Dendritic cell treated with granulocyte-macrophage colony-stimulating factor and Interleukin-4, amounts not matched to agents 40 ng/mL and 50 ng/mL, for 4 days (primary cell): Measurements from ENCODE around the gene KCNJ3.
"Not testable (repeated sequence)": the region's sequence is repeated elsewhere in the genome, so short reads cannot be mapped to it uniquely, and the experiment has no call there.

Experiments
- H3K27ac Mint-ChIP-seq: one replicate; pipeline ENCODE4 v1.8.0; 2022; ENCODE audit warnings: mild to moderate bottlenecking, mixed read lengths
- H3K27me3 Mint-ChIP-seq: one replicate; pipeline ENCODE4 v1.8.0; 2022; ENCODE audit warnings: mild to moderate bottlenecking, mixed read lengths
- H3K36me3 Mint-ChIP-seq: one replicate; pipeline ENCODE4 v1.8.0; 2022; ENCODE audit warnings: low read depth, mixed read lengths
- H3K4me1 Mint-ChIP-seq: one replicate; pipeline ENCODE4 v1.8.0; 2022; ENCODE audit warnings: low read depth, mixed read lengths
- H3K4me3 Mint-ChIP-seq: one replicate; pipeline ENCODE4 v1.8.0; 2022; ENCODE audit warnings: mild to moderate bottlenecking, moderate library complexity, mixed read lengths
- H3K9me3 Mint-ChIP-seq: one replicate; pipeline ENCODE4 v1.8.0; 2022; ENCODE audit warnings: mixed read lengths
- intact Hi-C: fragments of 100-400 bp; cut with micrococcal nuclease; formaldehyde crosslinking; loops from one replicate; pipeline ENCODE4 v1.15.0; 2022

The KCNJ3 gene

DNA sequence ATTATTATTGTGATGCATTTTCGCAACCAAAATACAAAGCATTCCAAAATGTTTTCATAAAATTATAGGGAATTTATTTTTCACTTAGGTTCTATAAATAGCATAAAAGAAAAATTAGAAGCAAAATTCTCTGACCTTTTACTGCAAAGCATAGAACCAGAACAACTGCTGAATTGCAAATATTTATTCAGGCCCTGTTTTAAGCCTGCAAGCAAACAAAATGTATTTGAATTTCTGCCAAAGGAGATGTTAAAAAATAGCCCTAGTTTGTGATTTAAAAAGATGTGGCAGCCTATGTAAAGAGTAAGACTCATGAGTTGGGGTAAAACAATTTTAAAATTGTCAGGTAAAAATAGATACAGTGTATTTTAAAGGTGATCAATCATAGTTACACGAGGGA is 138.1 kb downstream of the KCNJ3 start:
- intact Hi-C loops, result no loop called here
- H3K27ac Mint-ChIP-seq, result no peak overlapping the region
- H3K4me1 Mint-ChIP-seq, result no peaks in the 10 kb centered on the region
- H3K27me3 Mint-ChIP-seq, result no peaks in the 10 kb centered on the region
- H3K9me3 Mint-ChIP-seq, result peaks cover 10% of the 10 kb centered on the region
- no peaks in the 10 kb centered on the region for H3K36me3 Mint-ChIP-seq
- no peak overlapping the region for H3K4me3 Mint-ChIP-seq

DNA sequence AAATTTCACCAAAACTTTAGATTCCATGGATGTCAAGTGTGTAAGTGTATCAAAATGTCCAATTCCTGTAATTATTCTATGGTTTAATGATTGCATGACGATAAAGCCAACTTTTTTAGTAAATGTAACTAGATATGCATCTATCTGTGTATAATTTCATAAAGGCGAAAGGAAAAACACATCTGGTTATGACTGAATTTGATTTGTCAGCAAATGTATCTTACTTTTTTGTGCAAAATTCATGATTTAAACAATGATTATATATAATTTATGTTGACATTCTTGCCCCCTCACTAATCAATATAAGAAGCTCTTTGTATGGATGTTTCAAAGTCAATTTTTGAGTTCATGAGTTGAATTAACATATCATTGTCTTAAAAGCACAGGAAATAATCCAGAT is 138.5 kb downstream of the KCNJ3 start:
- intact Hi-C loops, result no loop called here
- no peak overlapping the region for H3K27ac Mint-ChIP-seq
- no peaks in the 10 kb centered on the region for H3K4me1 Mint-ChIP-seq
- H3K9me3 Mint-ChIP-seq, result peaks cover 14% of the 10 kb centered on the region
- no peak overlapping the region for H3K4me3 Mint-ChIP-seq
- H3K36me3 Mint-ChIP-seq, result no peaks in the 10 kb centered on the region
- H3K27me3 Mint-ChIP-seq, result no peaks in the 10 kb centered on the region

DNA sequence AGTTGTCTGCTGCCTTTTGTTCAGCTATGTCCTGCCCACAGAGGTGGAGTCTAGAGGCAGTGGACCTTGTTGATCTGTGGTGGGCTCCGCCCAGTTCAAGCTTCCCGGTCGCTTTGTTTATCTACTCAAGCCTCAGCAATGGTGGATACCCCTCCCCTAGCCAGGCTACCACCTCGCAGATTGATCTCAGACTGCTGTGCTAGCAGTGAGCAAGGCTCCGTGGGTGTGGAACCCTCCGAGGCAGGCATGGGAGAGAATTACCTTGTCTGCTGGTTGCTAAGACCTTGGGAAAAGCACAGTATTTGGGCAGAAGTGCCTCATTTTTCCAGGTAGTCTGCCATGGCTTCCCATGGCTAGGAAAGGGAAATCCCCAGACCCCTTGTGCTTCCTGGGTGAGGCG is 146.0 kb downstream of the KCNJ3 start:
- intact Hi-C loops, result no loop called here
- H3K36me3 Mint-ChIP-seq, result no peaks in the 10 kb centered on the region
- H3K27ac Mint-ChIP-seq, result no peak overlapping the region
- H3K4me1 Mint-ChIP-seq, result no peaks in the 10 kb centered on the region
- H3K9me3 Mint-ChIP-seq, result peaks cover 33% of the 10 kb centered on the region
- no peaks in the 10 kb centered on the region for H3K27me3 Mint-ChIP-seq
- no peak overlapping the region for H3K4me3 Mint-ChIP-seq

DNA sequence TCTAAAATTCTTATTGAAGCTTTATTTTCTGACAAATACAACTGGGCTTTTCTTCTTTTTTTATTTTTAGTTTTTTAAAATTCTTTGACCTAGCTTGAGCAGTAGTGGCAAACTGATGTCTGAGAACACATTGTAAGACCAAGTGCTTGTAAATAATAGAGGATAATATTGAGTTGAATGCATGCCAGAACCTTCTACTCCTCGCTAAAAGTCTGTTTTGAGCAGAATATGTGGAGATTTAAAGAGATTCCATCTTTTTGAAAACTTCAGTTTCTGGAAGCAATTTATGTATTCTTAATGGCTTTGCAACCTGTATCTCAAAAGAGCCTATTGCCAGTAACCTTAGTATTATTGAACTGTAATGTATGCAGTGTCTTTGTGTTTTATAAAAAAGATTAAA is 148.3 kb downstream of the KCNJ3 start:
- H3K4me1 Mint-ChIP-seq, result no peaks in the 10 kb centered on the region
- no peaks in the 10 kb centered on the region for H3K36me3 Mint-ChIP-seq
- H3K4me3 Mint-ChIP-seq, result no peak overlapping the region
- no peak overlapping the region for H3K27ac Mint-ChIP-seq
- peaks cover 22% of the 10 kb centered on the region for H3K9me3 Mint-ChIP-seq
- intact Hi-C loops, result no loop called here
- H3K27me3 Mint-ChIP-seq, result no peaks in the 10 kb centered on the region

DNA sequence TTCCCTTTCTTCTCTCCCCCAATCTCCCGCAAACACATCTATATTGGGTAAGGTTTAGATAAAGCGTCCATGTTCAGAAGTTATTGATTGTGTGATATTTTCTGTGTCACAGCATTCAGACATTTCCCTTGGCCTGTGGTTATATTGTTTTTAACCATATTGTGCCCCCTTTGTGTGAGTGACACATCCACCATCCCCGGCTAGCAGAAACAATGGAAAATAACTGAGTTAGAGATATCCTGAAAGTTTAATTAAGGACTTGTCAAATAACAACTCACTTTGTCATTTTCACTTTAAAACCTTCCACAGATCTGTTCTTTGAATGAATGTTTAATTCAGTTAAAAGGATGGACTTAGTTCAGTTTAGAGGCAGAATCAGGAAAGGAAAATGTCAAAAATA is 151.0 kb downstream of the KCNJ3 start:
- Mint-ChIP-seq H3K4me1 (no peaks in the 10 kb centered on the region), H3K36me3 (no peaks in the 10 kb centered on the region), H3K9me3 (no peaks in the 10 kb centered on the region), H3K27me3 (no peaks in the 10 kb centered on the region), H3K4me3 (no peak overlapping the region), H3K27ac (no peak overlapping the region)
- intact Hi-C loops, result no loop called here

DNA sequence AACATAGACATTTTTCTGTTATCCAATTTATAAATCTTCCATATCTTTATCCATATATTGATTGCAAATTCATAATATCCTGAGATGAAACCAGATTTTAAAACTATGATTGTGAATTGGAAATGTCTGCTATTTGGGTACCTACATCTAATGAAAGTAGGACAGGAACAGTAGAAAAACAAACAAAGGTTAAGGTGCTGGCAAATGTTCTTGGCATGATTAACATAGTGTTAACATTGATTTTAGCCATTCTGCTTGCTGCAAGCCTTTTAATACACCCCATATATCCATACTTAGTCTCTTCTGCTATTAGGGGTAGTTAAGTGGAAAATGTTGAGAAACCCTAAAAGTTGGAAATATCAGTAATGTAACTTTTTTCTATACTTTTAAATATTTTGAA is 152.0 kb downstream of the KCNJ3 start:
- intact Hi-C loops, result no loop called here
- Mint-ChIP-seq H3K27ac (no peak overlapping the region), H3K27me3 (no peaks in the 10 kb centered on the region), H3K9me3 (no peaks in the 10 kb centered on the region), H3K4me3 (no peak overlapping the region), H3K36me3 (no peaks in the 10 kb centered on the region), H3K4me1 (no peaks in the 10 kb centered on the region)

DNA sequence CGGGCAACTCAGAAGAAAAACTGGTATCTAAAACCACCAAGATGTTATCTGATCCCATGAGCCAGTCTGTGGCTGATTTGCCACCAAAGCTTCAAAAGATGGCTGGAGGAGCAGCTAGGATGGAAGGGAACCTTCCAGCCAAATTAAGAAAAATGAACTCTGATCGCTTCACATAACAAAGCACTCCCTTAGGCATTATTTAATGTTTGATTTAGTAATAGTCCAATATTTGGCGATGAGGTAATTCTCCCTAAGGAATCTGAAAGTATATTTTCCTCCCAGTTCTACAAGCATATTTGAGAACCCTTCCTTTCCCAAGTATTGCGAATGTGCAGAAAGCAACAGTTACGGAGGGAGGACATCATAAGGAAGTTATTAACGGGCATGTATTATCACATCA is 156.6 kb downstream of the KCNJ3 start:
- intact Hi-C loops, result no loop called here
- no peaks in the 10 kb centered on the region for H3K36me3 Mint-ChIP-seq
- no peak overlapping the region for H3K27ac Mint-ChIP-seq
- H3K9me3 Mint-ChIP-seq, result no peaks in the 10 kb centered on the region
- no peak overlapping the region for H3K4me3 Mint-ChIP-seq
- no peaks in the 10 kb centered on the region for H3K27me3 Mint-ChIP-seq
- H3K4me1 Mint-ChIP-seq, result no peaks in the 10 kb centered on the region

DNA sequence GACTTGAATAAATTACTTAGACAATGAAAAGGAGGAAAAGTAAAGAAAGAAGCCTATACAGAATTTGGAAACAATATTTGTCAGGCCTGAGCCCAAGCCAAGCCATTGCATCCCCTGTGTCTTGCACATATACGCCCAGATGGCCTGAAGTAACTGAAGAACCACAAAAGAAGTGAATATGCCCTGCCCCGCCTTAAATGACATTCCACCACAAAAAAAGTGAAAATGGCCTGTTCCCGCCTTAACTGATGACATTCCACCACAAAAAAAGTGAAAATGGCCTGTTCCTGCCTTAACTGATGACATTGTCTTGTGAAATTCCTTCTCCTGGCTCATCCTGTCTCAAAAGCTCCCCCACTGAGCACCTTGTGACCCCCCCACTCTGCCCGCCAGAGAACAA is 168.7 kb downstream of the KCNJ3 start:
- intact Hi-C loops, H3K27ac Mint-ChIP-seq, H3K4me3 Mint-ChIP-seq, H3K27me3 Mint-ChIP-seq, H3K4me1 Mint-ChIP-seq, H3K36me3 Mint-ChIP-seq: not testable (repeated sequence)
- peaks cover 25% of the 10 kb centered on the region for H3K9me3 Mint-ChIP-seq

DNA sequence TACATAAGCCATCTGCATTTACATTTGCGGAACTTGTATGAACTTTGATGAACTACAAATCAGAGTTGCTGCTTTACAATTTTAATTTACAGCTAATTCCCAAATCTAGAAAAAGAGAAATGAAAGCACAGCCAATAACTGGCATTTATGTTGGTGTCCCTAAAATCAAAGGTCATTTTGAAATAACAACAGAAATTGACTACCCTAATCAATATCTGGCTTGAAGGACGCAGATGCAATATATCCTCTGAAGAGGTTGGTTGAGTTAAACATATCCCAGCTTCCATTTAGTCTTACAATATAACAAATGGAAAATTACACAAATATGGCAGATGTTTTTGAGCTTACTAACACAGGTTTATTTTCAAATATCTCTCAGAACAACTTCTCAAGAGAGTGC is 177.5 kb downstream of the KCNJ3 start:
- intact Hi-C loops, result no loop called here
- H3K4me3 Mint-ChIP-seq, result no peak overlapping the region
- H3K36me3 Mint-ChIP-seq, result no peaks in the 10 kb centered on the region
- no peaks in the 10 kb centered on the region for H3K27me3 Mint-ChIP-seq
- no peaks in the 10 kb centered on the region for H3K4me1 Mint-ChIP-seq
- no peaks in the 10 kb centered on the region for H3K9me3 Mint-ChIP-seq
- H3K27ac Mint-ChIP-seq, result no peak overlapping the region

DNA sequence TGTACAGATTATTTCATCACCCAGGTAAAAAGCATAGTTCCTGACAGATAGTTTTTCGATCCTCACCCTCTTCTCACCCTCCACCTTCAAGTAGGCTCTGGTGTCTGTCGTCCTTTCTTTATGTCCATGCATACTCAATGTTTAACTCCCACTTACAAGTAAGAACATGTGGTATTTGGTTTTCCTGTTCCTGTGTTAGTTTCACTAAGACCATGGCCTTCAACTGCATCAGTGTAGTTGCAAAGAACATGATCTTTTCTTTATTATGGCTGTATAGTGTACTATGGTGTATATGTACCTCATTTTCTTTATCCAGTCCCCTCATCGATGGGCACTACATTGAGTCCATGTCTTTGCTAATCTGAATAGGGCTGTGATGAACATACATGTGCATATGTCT is 184.2 kb downstream of the KCNJ3 start:
- Mint-ChIP-seq H3K36me3 (no peaks in the 10 kb centered on the region), H3K27ac (no peak overlapping the region), H3K4me1 (no peaks in the 10 kb centered on the region), H3K4me3 (no peak overlapping the region), H3K27me3 (no peaks in the 10 kb centered on the region), H3K9me3 (peaks cover 34% of the 10 kb centered on the region)
- intact Hi-C loops, result no loop called here

DNA sequence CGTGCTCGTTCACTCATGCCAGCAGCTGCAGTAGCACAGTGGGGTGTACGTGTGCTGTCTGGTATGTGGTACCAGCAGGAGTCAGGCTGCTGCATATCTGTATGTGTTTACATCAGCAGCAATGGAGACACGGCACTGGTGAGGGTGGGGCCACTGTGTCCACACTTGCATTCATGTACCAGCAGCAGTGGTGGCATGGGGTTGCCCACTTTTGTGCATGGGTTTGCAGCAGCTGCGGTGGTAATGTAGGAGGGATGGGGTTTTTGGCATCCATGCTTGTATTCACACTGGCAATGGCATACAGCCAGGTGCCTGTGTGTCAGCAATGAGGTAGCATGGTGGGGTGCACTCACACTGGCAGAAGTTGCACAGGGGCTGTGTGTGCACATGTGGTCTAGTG is 187.8 kb downstream of the KCNJ3 start:
- Mint-ChIP-seq H3K4me3 (no peak overlapping the region), H3K4me1 (no peaks in the 10 kb centered on the region), H3K9me3 (peaks cover 61% of the 10 kb centered on the region), H3K27me3 (no peaks in the 10 kb centered on the region), H3K27ac (no peak overlapping the region), H3K36me3 (no peaks in the 10 kb centered on the region)
- intact Hi-C loops, result no loop called here

DNA sequence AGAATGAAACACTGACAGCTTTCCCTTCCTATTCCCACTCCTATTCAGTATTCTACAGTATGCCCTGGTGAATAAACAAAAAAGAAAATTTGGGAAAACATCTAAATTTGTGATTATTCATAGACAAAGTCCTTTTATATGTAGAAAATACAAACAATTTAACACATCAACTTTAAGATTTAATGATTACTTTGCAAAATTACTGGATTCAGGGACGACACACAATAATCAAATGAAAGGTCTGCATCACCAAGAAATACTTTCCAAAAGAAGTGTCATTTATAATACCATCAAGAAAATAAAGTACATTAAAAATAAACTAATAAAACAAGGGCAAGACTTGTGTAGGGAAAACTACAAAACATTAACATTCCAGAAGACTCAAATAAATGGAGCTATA is 199.8 kb downstream of the KCNJ3 start:
- intact Hi-C loops, result no loop called here
- H3K36me3 Mint-ChIP-seq, result no peaks in the 10 kb centered on the region
- H3K27me3 Mint-ChIP-seq, result no peaks in the 10 kb centered on the region
- H3K4me3 Mint-ChIP-seq, result no peak overlapping the region
- no peaks in the 10 kb centered on the region for H3K4me1 Mint-ChIP-seq
- peaks cover 6% of the 10 kb centered on the region for H3K9me3 Mint-ChIP-seq
- H3K27ac Mint-ChIP-seq, result no peak overlapping the region

DNA sequence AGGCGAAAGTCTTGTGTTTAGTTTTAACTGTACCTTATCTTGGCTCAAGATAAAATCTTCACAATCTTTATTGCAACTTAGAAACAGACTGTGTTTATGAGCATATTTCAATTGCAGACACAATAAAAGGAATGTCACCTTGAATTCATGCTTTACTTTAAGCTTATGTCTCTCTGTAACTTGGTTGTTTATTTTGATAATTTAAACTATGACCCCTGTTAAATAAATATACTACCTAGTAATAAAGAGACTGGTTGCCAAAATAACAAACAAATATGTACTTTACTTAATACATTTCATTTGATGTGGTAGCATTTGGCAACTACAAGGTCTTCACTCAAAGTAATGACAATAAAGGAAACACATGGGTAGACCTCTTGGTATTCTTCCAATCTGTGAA is 202.6 kb downstream of the KCNJ3 start:
- no peak overlapping the region for H3K4me3 Mint-ChIP-seq
- H3K36me3 Mint-ChIP-seq, result no peaks in the 10 kb centered on the region
- no peaks in the 10 kb centered on the region for H3K4me1 Mint-ChIP-seq
- peaks cover 18% of the 10 kb centered on the region for H3K9me3 Mint-ChIP-seq
- no peaks in the 10 kb centered on the region for H3K27me3 Mint-ChIP-seq
- intact Hi-C loops, result no loop called here
- H3K27ac Mint-ChIP-seq, result no peak overlapping the region
